ENCODE data around the gene AQP5.

AQP5 gene

GRCh38 chr12:49950273-49951251, 11.1 kb upstream of the AQP5 start, which contains the start of gene AQP2:
Gene AQP2 (plus strand): TSS chr12:49950737. CDS start chr12:49950831, 94 bp downstream.
- no peak for DNase-seq (ENCODE audit: low spot score)

- DNase-seq (ENCODE audit: low spot score), result no peak
Observed at GRCh38 chr12:49951411-49952240, 10.0 kb upstream of the AQP5 start.

- DNase-seq (ENCODE audit: low spot score), result no peak
Observed at GRCh38 chr12:49952391-49953055, 9.1 kb upstream of the AQP5 start.

GRCh38 chr12:49953151-49953550, 8.5 kb upstream of the AQP5 start:
- DNase-seq (ENCODE audit: low spot score), result no peak

- DNase-seq (ENCODE audit: low spot score), result no peak
Observed at GRCh38 chr12:49953961-49954846, 7.5 kb upstream of the AQP5 start.

GRCh38 chr12:49954863-49955830, 6.5 kb upstream of the AQP5 start:
- DNase-seq (ENCODE audit: low spot score), result no peak

GRCh38 chr12:49955899-49956662, 5.6 kb upstream of the AQP5 start:
- DNase-seq (ENCODE audit: low spot score), result no peak

GRCh38 chr12:49956663-49957569, 4.8 kb upstream of the AQP5 start:
- DNase-seq (ENCODE audit: low spot score), result no peak

- DNase-seq (ENCODE audit: low spot score), result no peak
Observed at GRCh38 chr12:49957570-49957967, 4.1 kb upstream of the AQP5 start.

- DNase-seq (ENCODE audit: low spot score), result no peak
Observed at GRCh38 chr12:49959685-49960473, 1.8 kb upstream of the AQP5 start.

- DNase-seq (ENCODE audit: low spot score), result no peak
Observed at GRCh38 chr12:49960474-49961110, 1.1 kb upstream of the AQP5 start.

GRCh38 chr12:49961993-49962764, 507 bp downstream of the AQP5 start:
- no peak for DNase-seq (ENCODE audit: low spot score)

- DNase-seq (ENCODE audit: low spot score), result no peak
Observed at GRCh38 chr12:49962861-49963765, 1.4 kb downstream of the AQP5 start.

GRCh38 chr12:49963976-49964815, 2.5 kb downstream of the AQP5 start:
- DNase-seq (ENCODE audit: low spot score), result no peak

Data from putamen (tissue), 1 donor.